ENCODE results near the gene RORB.

The RORB gene

DNA sequence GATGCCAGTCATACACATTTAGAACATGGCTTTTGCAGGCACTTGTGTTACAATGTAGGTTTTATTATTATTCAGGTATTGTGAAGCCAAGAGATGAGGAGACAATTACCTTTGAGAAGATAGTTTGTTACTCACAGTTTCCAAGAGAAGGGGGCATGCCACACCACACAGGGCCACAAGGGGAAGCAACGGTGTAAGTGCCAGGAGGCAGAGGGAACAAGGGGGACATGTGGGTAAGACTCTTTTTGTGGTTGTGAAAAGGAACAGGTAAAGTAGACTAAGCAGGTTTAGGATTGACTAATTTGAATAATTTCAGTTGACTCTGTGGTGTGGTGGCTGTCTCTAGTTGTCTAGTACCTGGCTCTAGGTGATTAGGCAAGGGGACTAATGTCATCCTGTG, 199.4 kb downstream of the RORB start:
- Mint-ChIP-seq H3K4me1 (no peaks in the 10 kb centered on the region), H3K4me3 (no peak overlapping the region), H3K27me3 (peaks cover 37% of the 10 kb centered on the region), H3K27ac (peak overlapping the region in 1 of 2 donors; percentile 43), H3K9me3 (no peaks in the 10 kb centered on the region)
- ATAC-seq = no peak
- no peak for DNase-seq

DNA sequence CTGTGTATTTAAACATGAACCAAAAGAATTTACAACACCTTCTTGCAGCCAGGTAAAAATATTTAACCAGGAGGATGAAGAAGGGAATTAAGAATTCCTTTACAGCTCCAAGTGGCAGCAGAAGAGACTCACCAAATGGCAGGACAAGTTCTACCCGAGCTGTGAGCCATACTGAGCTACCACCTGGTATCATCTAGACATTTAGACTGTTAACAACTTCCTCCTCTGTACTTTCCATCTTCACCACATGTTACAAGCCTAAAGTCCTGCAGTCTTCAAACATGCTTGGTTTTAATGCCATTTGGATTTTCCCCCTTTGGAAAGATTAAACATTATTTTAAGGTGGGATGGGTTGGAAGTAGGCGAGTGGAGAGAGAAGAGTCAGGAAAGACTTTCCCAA, 200.4 kb downstream of the RORB start:
- DNase-seq = no peak
- Mint-ChIP-seq H3K4me3 (no peak overlapping the region), H3K27ac (no peak overlapping the region), H3K27me3 (peaks cover 40% of the 10 kb centered on the region), H3K4me1 (no peaks in the 10 kb centered on the region), H3K9me3 (no peaks in the 10 kb centered on the region)
- ATAC-seq = no peak

DNA sequence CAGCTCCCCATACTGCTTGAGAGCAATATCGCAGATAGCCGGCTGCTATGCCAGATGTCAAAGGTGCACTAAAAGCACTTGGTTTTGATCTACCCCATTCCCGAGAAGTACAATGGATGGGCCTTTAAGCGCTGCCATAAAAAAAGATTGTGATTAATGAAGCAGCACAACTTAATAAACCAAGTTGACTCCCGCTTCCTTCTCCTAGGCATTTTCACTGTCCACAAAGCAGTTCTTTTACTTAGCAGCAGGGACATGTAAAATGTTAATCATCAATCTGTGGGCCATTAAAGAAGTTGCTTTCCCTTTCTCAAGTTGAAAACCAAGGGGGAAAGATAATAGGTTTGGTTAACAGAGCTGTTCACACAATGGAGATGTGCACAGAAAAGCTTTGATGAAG, 214.2 kb downstream of the RORB start:
- H3K4me1 Mint-ChIP-seq = no peaks in the 10 kb centered on the region
- ATAC-seq (no peak), DNase-seq (no peak)
- no peak overlapping the region for H3K4me3 Mint-ChIP-seq
- H3K9me3 Mint-ChIP-seq = no peaks in the 10 kb centered on the region
- peaks cover 7% of the 10 kb centered on the region for H3K27me3 Mint-ChIP-seq
- H3K27ac Mint-ChIP-seq = no peak overlapping the region

DNA sequence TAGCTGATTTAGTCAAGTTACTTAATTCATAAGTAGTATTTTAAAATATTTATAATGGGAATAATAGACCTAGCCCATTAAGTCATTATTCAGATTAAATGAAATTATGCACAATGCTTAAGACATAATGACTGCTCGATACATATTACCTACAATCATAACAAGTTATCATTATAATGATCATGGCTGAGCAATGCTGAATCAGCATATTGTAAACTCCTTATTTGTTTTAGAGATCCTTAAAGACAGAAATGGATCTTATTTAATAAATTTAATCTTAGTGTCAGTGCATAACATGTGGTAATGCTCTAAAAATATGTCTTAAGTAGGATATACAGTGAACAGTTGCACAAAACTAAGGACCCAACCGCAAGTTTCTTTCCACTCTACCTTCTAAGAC, 221.6 kb downstream of the RORB start:
- H3K27ac Mint-ChIP-seq = no peak overlapping the region
- ATAC-seq (no peak), DNase-seq (no peak)
- H3K9me3 Mint-ChIP-seq = peaks cover 0 to 6% of the 10 kb centered on the region in 2 donors
- no peak overlapping the region for H3K4me3 Mint-ChIP-seq
- no peaks in the 10 kb centered on the region for H3K4me1 Mint-ChIP-seq
- peaks cover 7% of the 10 kb centered on the region for H3K27me3 Mint-ChIP-seq

- Mint-ChIP-seq H3K27me3 (peaks cover 7% of the 10 kb centered on the region), H3K4me3 (no peak overlapping the region), H3K27ac (no peak overlapping the region), H3K4me1 (no peaks in the 10 kb centered on the region), H3K9me3 (peaks cover 0 to 6% of the 10 kb centered on the region in 2 donors)
- DNase-seq = no peak
- no peak for ATAC-seq
These were observed 222.2 kb downstream of the RORB start for GRCh38 chr9:74719306-74719705.

GRCh38 chr9:74721696-74722660, 224.8 kb downstream of the RORB start:
- Mint-ChIP-seq H3K4me3 (no peak overlapping the region), H3K27ac (no peak overlapping the region), H3K4me1 (no peaks in the 10 kb centered on the region), H3K9me3 (peaks cover 0 to 6% of the 10 kb centered on the region in 2 donors), H3K27me3 (peaks cover 12% of the 10 kb centered on the region)
- no peak for ATAC-seq
- no peak for DNase-seq

DNA sequence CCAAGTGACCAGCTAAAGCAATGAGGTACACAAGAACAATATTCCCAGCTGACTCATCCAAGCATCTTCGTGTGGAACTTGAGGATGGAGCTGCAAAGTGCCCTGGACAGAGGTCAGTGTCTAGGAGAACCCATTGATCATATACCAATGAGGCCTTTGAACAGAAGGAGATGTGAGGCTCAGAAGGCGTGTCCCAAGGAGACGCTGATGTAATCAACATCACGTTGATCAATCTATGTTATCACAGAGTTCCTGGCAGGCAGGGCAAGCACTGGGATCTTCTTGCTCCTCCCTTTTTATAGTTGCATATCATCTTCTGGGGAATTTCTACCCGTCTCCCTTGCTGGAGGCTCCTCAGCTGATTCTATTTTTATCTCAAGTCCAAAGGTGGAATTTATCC, 227.2 kb downstream of the RORB start:
- peaks cover 10% of the 10 kb centered on the region for H3K27me3 Mint-ChIP-seq
- no peak overlapping the region for H3K4me3 Mint-ChIP-seq
- DNase-seq (no peak), ATAC-seq (no peak)
- no peaks in the 10 kb centered on the region for H3K4me1 Mint-ChIP-seq
- no peak overlapping the region for H3K27ac Mint-ChIP-seq
- peaks cover 0 to 1% of the 10 kb centered on the region in 2 donors for H3K9me3 Mint-ChIP-seq

GRCh38 chr9:74726581-74726980, 229.4 kb downstream of the RORB start:
- Mint-ChIP-seq H3K27ac (no peak overlapping the region), H3K9me3 (no peaks in the 10 kb centered on the region), H3K4me3 (no peak overlapping the region), H3K4me1 (no peaks in the 10 kb centered on the region), H3K27me3 (peaks cover 8% of the 10 kb centered on the region)
- ATAC-seq = no peak
- DNase-seq = no peak

- Mint-ChIP-seq H3K27ac (no peak overlapping the region), H3K9me3 (no peaks in the 10 kb centered on the region), H3K4me1 (no peaks in the 10 kb centered on the region), H3K4me3 (no peak overlapping the region), H3K27me3 (peaks cover 8% of the 10 kb centered on the region)
- ATAC-seq = no peak
- DNase-seq = no peak
These were observed 231.0 kb downstream of the RORB start for GRCh38 chr9:74728176-74728575.

DNA sequence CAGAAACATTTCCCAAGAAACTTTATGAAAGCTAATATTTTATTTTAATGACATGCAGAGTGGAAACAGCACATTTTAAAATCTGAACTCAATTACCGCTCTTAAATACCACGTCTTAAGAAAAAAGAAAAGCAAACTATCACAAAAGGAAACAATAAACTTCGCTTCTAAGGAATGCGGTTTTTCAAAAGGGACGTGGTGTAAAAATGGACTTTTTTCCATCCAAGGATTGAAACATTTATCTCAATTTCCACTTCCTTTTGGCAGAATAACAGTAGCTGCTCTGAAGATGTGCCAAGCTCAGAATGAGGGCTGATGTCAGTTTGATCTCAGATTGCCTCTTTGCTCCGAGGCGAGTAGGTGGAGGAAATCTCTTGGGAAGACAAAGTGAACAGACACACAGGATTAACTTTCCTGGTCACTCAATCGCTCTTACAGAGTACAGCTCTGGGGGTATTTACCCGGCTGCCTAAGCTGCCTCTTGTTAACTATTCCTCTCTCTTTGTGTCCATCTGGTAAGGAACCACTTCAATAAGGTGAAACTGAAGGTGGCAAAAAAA, 232.1 kb downstream of the RORB start:
- Mint-ChIP-seq H3K9me3 (no peaks in the 10 kb centered on the region), H3K27me3 (peaks cover 8% of the 10 kb centered on the region), H3K4me3 (no peak overlapping the region), H3K4me1 (no peaks in the 10 kb centered on the region), H3K27ac (no peak overlapping the region)
- DNase-seq = no peak
- ATAC-seq = no peak

DNA sequence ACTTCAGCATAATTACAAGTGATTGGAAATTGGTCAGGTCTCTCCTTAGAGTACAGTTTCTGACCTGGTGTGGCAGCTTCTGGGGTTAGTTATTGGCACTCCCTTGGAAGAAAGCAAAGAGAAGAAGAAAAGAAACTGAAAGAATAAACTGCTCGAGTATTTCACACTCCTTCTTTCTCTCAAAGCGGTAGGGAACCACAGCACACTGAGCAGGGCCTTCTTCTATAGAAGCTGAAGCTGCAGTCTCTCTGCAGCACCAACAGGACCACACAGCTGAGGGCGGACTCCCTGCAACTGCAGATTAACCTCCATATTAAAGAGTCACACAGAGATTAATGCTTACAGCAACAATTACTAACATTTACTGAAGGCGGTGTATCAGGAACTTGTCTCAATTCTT, 238.6 kb downstream of the RORB start:
- ATAC-seq = no peak

GRCh38 chr9:74736646-74737045, 239.5 kb downstream of the RORB start:
- DNase-seq = no peak
- Mint-ChIP-seq H3K27me3 (peaks cover 13% of the 10 kb centered on the region), H3K27ac (no peak overlapping the region), H3K4me3 (no peak overlapping the region), H3K4me1 (no peaks in the 10 kb centered on the region), H3K9me3 (no peaks in the 10 kb centered on the region)
- no peak for ATAC-seq

More for the DNA sequence above, 238.6 kb downstream of the RORB start:
- no peak overlapping the region for H3K27ac Mint-ChIP-seq
- peaks cover 13% of the 10 kb centered on the region for H3K27me3 Mint-ChIP-seq
- H3K9me3 Mint-ChIP-seq = no peaks in the 10 kb centered on the region
- no peak for DNase-seq
- H3K4me3 Mint-ChIP-seq = no peak overlapping the region
- H3K4me1 Mint-ChIP-seq = no peaks in the 10 kb centered on the region

GRCh38 chr9:74742191-74742790, 245.2 kb downstream of the RORB start:
- no peaks in the 10 kb centered on the region for H3K9me3 Mint-ChIP-seq
- ATAC-seq = no peak
- DNase-seq = no peak
- peaks cover 42% of the 10 kb centered on the region for H3K27me3 Mint-ChIP-seq
- H3K4me3 Mint-ChIP-seq = no peak overlapping the region
- no peaks in the 10 kb centered on the region for H3K4me1 Mint-ChIP-seq
- H3K27ac Mint-ChIP-seq = no peak overlapping the region

Measured in stimulated activated naive CD8-positive, alpha-beta T cell treated with anti-CD3 and anti-CD28 coated beads, Interleukin-15, amount 100 ng/mL, for 72 hours (primary cell).